Gastroesophageal sphincter (tissue), 4 donors: Measurements from ENCODE around the gene KLHL26. TPM values are rescaled to one million over a fixed set of nuclear protein-coding genes. Genes with fewer than 3 reads are reported as not detected.

ENCODE experiments used
- ATAC-seq: fragments of 150-250 bp; one replicate; pipeline ENCODE4 v1.9.1; 2016; ENCODE audit warnings: mild to moderate bottlenecking, moderate library complexity
- H3K27ac ChIP-seq, 4 donors: fragments of 200-600 bp; sonication (generic) in 3 of 4; 1 replicate in 3 of 4; 2 replicates in 1 of 4; pipeline ENCODE4 v1.5.1; 2016 to 2019
- H3K27me3 ChIP-seq: fragments of 200-600 bp; sonication (generic); one replicate; pipeline ENCODE4 v1.5.1; 2019
- H3K36me3 ChIP-seq, 2 donors: fragments of 200-600 bp; sonication (generic); one replicate each; pipeline ENCODE4 v1.5.1; 2019; ENCODE audit warnings: control low read depth in 1 of 2
- H3K4me1 ChIP-seq, 3 donors: fragments of 200-600 bp; sonication (generic); 1 replicate in 2 of 3; 2 replicates in 1 of 3; pipeline ENCODE4 v1.5.1; 2016 to 2019; ENCODE audit warnings: control low read depth in 2 of 3
- H3K4me3 ChIP-seq, 2 donors: fragments of 200-600 bp; sonication (generic); one replicate each; pipeline ENCODE4 v1.5.1; 2019; ENCODE audit warnings: mild to moderate bottlenecking in 1 of 2, moderate library complexity in 1 of 2
- H3K9me3 ChIP-seq, 3 donors: fragments of 200-600 bp; sonication (generic); one replicate each; pipeline ENCODE4 v1.5.1; 2017 to 2019; ENCODE audit warnings: control low read depth in 2 of 3
- CTCF ChIP-seq, 4 experiments: fragments of 200-600 bp in 2 of 4; fragments of 450-650 bp in 2 of 4; sonication (generic) in 1 of 4; IDR thresholded peaks; one replicate each; pipeline ENCODE4 v1.5.1; 2017 to 2019; ENCODE audit warnings: antibody characterized with exemption in 4 of 4, mild to moderate bottlenecking in 2 of 4, moderate library complexity in 2 of 4
- EP300 ChIP-seq: sonication (generic); formaldehyde crosslinking; IDR thresholded peaks from one replicate; pipeline ENCODE4 v1.6.1; 2017; ENCODE audit warnings: antibody characterized with exemption, mild to moderate bottlenecking
- POLR2A ChIP-seq, 2 donors: fragments of 450-650 bp; IDR thresholded peaks; one replicate each; pipeline ENCODE4 v1.6.1; 2017; ENCODE audit warnings: antibody characterized with exemption in 2 of 2, mild to moderate bottlenecking in 2 of 2, moderate library complexity in 1 of 2
- POLR2AphosphoS5 ChIP-seq: sonication (generic); formaldehyde crosslinking; IDR thresholded peaks from one replicate; pipeline ENCODE4 v1.6.1; 2017; ENCODE audit warnings: antibody characterized with exemption
- WGBS, 2 donors: methylation state at CpG; one replicate each; pipeline ENCODE4 v1.1.5; 2018; ENCODE audit warnings: low coverage in 1 of 2; 5-methylcytosine and 5-hydroxymethylcytosine counted together
- total RNA-seq, 4 donors: library from RNA; depleted of rRNA; stranded (reverse); fragments of >200 nt; gene quantifications; one replicate each; pipeline ENCODE4 v1.1.0, GENCODE V29; 2016

The KLHL26 gene
- total RNA-seq, 4 donors from 2014 or later: 12.9 to 19.0 (median 14.6) TPM

- TF ChIP-seq CTCF (IDR thresholded peaks at IDR 0.05) (no peak), POLR2A (IDR thresholded peaks at IDR 0.05) (no peak), EP300 (no peak), POLR2AphosphoS5 (no peak)
- Histone ChIP-seq H3K9me3 (no peaks in the 10 kb centered on the region), H3K27ac (no peak overlapping the region), H3K27me3 (no peaks in the 10 kb centered on the region), H3K4me3 (no peak overlapping the region), H3K4me1 (peaks cover 0 to 13% (median 3%) of the 10 kb centered on the region in 3 donors), H3K36me3 (no peaks in the 10 kb centered on the region)
- 80 to 82% methylated on average over 2 of the region's 2 CpGs for WGBS, 2 donors
- ATAC-seq: no peak
Observed at GRCh38 chr19:18626906-18627305, 9.9 kb upstream of the KLHL26 start.

GRCh38 chr19:18629166-18630088 is 7.4 kb upstream of the KLHL26 start:
- H3K27ac ChIP-seq: peak overlapping the region in 3 of 4 donors; percentile 48 to 66 (median 51)
- 48 to 58% methylated on average over 8 to 9 of the region's 15 CpGs for WGBS, 2 donors

GRCh38 chr19:18633321-18633720 is 3.5 kb upstream of the KLHL26 start:
- no peak for TF ChIP-seq POLR2AphosphoS5
- TF ChIP-seq POLR2A (IDR thresholded peaks at IDR 0.05): no peak
- no peak for TF ChIP-seq CTCF (IDR thresholded peaks at IDR 0.05)
- no peak for TF ChIP-seq EP300
- no peak for ATAC-seq
- WGBS, 2 donors: no CpG with 5 or more reads among the region's 8 CpGs

More at GRCh38 chr19:18629166-18630088, 7.4 kb upstream of the KLHL26 start:
- no peaks in the 10 kb centered on the region for H3K9me3 ChIP-seq
- peak; percentile 88 for ATAC-seq
- H3K27me3 ChIP-seq: no peaks in the 10 kb centered on the region
- H3K36me3 ChIP-seq: no peaks in the 10 kb centered on the region
- H3K4me1 ChIP-seq: peaks cover 0 to 13% (median 3%) of the 10 kb centered on the region in 3 donors
- TF ChIP-seq EP300 (peak; percentile 87), POLR2AphosphoS5 (peak; percentile 85), POLR2A (IDR thresholded peaks at IDR 0.05) (no peak), CTCF (IDR thresholded peaks at IDR 0.05) (no peak)
- no peak overlapping the region for H3K4me3 ChIP-seq

GRCh38 chr19:18634612-18635297 is 2.1 kb upstream of the KLHL26 start:
- Histone ChIP-seq H3K9me3 (no peaks in the 10 kb centered on the region), H3K36me3 (no peaks in the 10 kb centered on the region), H3K27ac (peak overlapping the region in 2 of 4 donors; percentile 85 to 88), H3K4me1 (peaks cover 0 to 42% (median 7%) of the 10 kb centered on the region in 3 donors), H3K27me3 (no peaks in the 10 kb centered on the region), H3K4me3 (no peak overlapping the region)
- WGBS, 2 donors: 58 to 77% methylated on average over 3 of the region's 12 CpGs
- ATAC-seq: no peak
- no peak for TF ChIP-seq POLR2AphosphoS5

More at GRCh38 chr19:18633321-18633720, 3.5 kb upstream of the KLHL26 start:
- Histone ChIP-seq H3K9me3 (no peaks in the 10 kb centered on the region), H3K4me1 (peaks cover 0 to 36% (median 10%) of the 10 kb centered on the region in 3 donors), H3K27me3 (no peaks in the 10 kb centered on the region), H3K4me3 (no peak overlapping the region), H3K36me3 (no peaks in the 10 kb centered on the region), H3K27ac (no peak overlapping the region)

- Histone ChIP-seq H3K36me3 (peaks cover 0 to 3% of the 10 kb centered on the region in 2 donors), H3K27ac (peak overlapping the region in 3 of 4 donors; percentile 85 to 89 (median 88)), H3K27me3 (no peaks in the 10 kb centered on the region), H3K4me1 (peaks cover 0 to 42% (median 7%) of the 10 kb centered on the region in 3 donors), H3K4me3 (peak overlapping the region in 1 of 2 donors; percentile 73), H3K9me3 (no peaks in the 10 kb centered on the region)
- no peak for ATAC-seq
- WGBS, 2 donors: 30 to 32% methylated on average over 3 of the region's 6 CpGs
- TF ChIP-seq POLR2AphosphoS5: no peak
- TF ChIP-seq EP300: no peak
- no peak for TF ChIP-seq POLR2A (IDR thresholded peaks at IDR 0.05)
- no peak for TF ChIP-seq CTCF (IDR thresholded peaks at IDR 0.05)
Observed at GRCh38 chr19:18635831-18636182, 1.0 kb upstream of the KLHL26 start.
